ENCODE results near the gene RIPPLY1.

- TF ChIP-seq CTCF (IDR thresholded peaks at IDR 0.05; ENCODE audit: insufficient read depth, low read depth, low read length) (no peak), EZH2 (IDR thresholded peaks at IDR 0.05; ENCODE audit: insufficient read depth, low read length) (no peak)
Measured at GRCh38 chrX:106928227-106928626, 25.1 kb upstream of the RIPPLY1 start.

Data from astrocyte (in vitro differentiated cells and primary cell).